Tibial artery (tissue), 4 donors: Measurements from ENCODE around the gene ARID2.
A peak's percentile ranks its signal among the peaks of the same experiment; 100 is the strongest.

Experiments used
- DNase-seq, 2 donors: peaks; one replicate each; pipeline ENCODE4 v3.0.0-alpha.2; 2019
- H3K27ac ChIP-seq, 2 donors: fragments of 200-600 bp; sonication (generic) in 1 of 2; 1 replicate in 1 of 2; 2 replicates in 1 of 2; pipeline ENCODE4 v1.5.1; 2018 to 2019; ENCODE audit warnings: mild to moderate bottlenecking in 1 of 2
- H3K27me3 ChIP-seq, 2 donors: fragments of 200-600 bp; sonication (generic) in 1 of 2; one replicate each; pipeline versions ENCODE4 v1.5.1 to v1.6.0; 2016 to 2019
- H3K36me3 ChIP-seq, 3 donors: fragments of 200-600 bp; sonication (generic) in 2 of 3; one replicate each; pipeline ENCODE4 v1.5.1; 2016 to 2019; ENCODE audit warnings: mild to moderate bottlenecking in 2 of 3
- H3K4me1 ChIP-seq, 4 donors: fragments of 200-600 bp; sonication (generic) in 2 of 4; 1 replicate in 3 of 4; 2 replicates in 1 of 4; pipeline ENCODE4 v1.5.1; 2016 to 2019
- H3K4me3 ChIP-seq, 2 donors: fragments of 200-600 bp; sonication (generic) in 1 of 2; 1 replicate in 1 of 2; 2 replicates in 1 of 2; pipeline ENCODE4 v1.5.1; 2018 to 2019; ENCODE audit warnings: mild to moderate bottlenecking in 2 of 2
- H3K9me3 ChIP-seq, 3 donors: fragments of 200-600 bp; sonication (generic) in 1 of 3; one replicate each; pipeline ENCODE4 v1.5.1; 2016 to 2019
- intact Hi-C: fragments of 100-400 bp; cut with DNase I; formaldehyde crosslinking; loops from one replicate; pipeline ENCODE4 v1.15.0; 2023; ENCODE audit warnings: low total_unique reads
- TF ChIP-seq, protein P1 (sequence below), 2 experiments: fragments of 200-600 bp in 1 of 2; fragments of 450-650 bp in 1 of 2; IDR thresholded peaks; one replicate each; pipeline ENCODE4 v1.5.1; 2017 to 2019; ENCODE audit warnings: antibody characterized with exemption in 2 of 2, mild to moderate bottlenecking in 1 of 2, moderate library complexity in 1 of 2

ARID2 gene

DNA sequence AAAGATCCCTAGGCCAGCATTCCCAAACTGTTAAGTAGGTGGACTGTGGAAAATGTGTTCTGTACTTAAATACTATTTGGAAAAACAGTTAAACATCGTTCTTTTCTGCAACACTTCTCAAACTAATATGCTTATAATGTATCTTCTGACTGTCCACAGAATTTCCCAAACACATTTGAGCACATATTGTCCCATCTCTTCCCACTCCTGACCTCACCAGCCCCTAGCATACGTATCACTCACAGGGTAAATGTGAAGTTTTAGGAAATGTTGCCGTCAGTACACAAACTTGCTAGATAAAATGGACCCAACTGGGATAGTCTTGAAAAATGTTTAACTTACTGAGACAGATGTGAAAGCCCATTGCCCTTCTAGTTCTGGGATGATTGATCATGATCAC is 27.7 kb downstream of the ARID2 start:
- H3K4me3 ChIP-seq: no peak overlapping the region
- intact Hi-C loops: no loop called here
- peaks cover 0 to 33% (median 2%) of the 10 kb centered on the region in 4 donors for H3K4me1 ChIP-seq
- H3K9me3 ChIP-seq: no peaks in the 10 kb centered on the region
- H3K36me3 ChIP-seq: no peaks in the 10 kb centered on the region
- TF ChIP-seq, protein P1, sequence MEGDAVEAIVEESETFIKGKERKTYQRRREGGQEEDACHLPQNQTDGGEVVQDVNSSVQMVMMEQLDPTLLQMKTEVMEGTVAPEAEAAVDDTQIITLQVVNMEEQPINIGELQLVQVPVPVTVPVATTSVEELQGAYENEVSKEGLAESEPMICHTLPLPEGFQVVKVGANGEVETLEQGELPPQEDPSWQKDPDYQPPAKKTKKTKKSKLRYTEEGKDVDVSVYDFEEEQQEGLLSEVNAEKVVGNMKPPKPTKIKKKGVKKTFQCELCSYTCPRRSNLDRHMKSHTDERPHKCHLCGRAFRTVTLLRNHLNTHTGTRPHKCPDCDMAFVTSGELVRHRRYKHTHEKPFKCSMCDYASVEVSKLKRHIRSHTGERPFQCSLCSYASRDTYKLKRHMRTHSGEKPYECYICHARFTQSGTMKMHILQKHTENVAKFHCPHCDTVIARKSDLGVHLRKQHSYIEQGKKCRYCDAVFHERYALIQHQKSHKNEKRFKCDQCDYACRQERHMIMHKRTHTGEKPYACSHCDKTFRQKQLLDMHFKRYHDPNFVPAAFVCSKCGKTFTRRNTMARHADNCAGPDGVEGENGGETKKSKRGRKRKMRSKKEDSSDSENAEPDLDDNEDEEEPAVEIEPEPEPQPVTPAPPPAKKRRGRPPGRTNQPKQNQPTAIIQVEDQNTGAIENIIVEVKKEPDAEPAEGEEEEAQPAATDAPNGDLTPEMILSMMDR (IDR thresholded peaks at IDR 0.05): no peak
- no peak overlapping the region for H3K27ac ChIP-seq
- DNase-seq: no peak
- no peaks in the 10 kb centered on the region for H3K27me3 ChIP-seq

DNA sequence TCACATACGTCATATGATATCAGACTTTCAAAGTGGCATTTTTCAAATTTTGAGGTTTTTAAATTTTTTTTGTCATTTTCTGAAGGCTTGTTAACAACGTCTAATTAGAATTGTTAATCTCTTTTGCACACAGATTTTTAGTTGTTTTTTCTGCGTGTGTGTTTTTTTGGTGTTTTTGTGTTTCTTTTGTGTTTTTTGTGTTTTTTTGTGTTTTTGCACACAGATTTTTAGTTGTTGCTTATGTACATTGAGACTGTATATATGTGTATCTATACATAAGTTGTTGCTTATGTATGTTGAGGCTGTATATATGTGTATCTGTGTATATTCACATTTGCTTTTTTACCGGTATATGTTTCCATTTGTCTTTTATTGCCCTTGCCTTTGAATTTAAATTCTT is 30.8 kb downstream of the ARID2 start:
- Histone ChIP-seq H3K27me3 (no peaks in the 10 kb centered on the region), H3K27ac (no peak overlapping the region), H3K36me3 (no peaks in the 10 kb centered on the region), H3K4me3 (no peak overlapping the region), H3K9me3 (no peaks in the 10 kb centered on the region), H3K4me1 (peaks cover 0 to 30% (median 2%) of the 10 kb centered on the region in 4 donors)
- no peak for DNase-seq
- intact Hi-C loops: no loop called here
- TF ChIP-seq, protein P1 (IDR thresholded peaks at IDR 0.05): no peak

DNA sequence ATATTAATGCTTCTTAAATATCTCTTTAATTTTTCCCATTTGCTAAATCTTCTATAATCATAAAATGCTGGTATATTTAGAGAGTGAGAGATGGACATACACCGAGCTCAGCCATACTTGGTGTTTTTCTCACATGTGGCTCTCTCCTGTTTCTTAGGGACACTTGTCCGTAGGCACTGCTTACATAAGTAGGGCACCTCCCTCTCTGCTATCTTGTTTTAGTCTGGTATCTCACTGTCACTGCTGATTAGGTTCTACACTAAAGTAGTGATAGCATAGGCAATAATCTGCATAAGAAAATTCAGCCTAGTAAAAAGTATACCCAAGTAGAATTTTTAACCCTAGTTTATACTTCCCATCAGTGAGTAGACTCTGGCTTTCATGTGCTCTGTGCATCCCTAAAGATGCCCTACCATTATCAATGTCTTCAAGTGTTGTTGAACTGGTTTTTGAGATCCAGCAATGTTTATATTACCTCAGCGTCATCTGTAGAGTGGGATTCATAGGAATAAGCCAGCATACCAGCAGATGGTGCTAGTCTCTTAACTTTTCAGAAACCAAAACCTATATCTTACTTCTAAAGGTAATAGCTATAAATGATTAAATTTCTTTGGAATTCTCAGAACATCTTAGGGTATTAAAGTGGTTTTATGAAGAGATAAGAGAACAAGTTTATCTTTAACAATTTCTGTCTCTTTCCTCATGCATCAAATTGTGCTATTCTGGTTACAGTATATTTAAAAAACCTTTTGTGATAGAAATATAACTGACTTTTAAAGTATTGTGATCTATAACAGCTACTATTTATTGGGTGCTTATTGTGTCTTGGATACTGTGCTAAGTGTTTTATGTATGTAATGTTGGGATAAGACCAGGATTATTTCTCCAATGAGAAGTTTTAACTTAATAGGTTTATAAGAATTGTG is 32.9 kb downstream of the ARID2 start:
- no peaks in the 10 kb centered on the region for H3K9me3 ChIP-seq
- DNase-seq: no peak
- no peak overlapping the region for H3K4me3 ChIP-seq
- intact Hi-C loops: no loop called here
- no peak overlapping the region for H3K27ac ChIP-seq
- H3K27me3 ChIP-seq: no peaks in the 10 kb centered on the region
- TF ChIP-seq, protein P1 (IDR thresholded peaks at IDR 0.05): peak; percentile 38 to 42
- no peaks in the 10 kb centered on the region for H3K36me3 ChIP-seq
- peaks cover 0 to 21% (median 2%) of the 10 kb centered on the region in 4 donors for H3K4me1 ChIP-seq

DNA sequence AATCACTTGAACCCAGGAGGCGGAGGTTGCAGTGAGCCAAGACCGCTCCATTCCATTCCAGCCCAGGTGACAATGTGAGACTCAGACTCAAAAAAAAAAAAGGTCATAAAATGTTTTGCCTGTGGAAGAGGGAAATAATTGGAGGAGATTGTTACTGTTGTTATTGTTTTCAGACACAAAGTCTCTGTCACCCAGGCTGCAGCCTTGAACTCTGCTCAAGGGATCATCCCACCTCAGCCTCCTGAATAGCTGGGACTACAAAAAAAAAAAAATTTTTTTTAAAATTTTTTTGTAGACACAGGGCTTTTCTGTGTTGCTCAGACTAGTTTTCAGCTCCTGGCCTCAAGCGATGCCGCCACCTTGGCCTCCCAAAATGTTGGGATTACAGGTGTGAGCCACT is 33.9 kb downstream of the ARID2 start:
- H3K36me3 ChIP-seq: no peaks in the 10 kb centered on the region
- H3K27me3 ChIP-seq: no peaks in the 10 kb centered on the region
- DNase-seq: no peak
- TF ChIP-seq, protein P1 (IDR thresholded peaks at IDR 0.05): no peak
- H3K9me3 ChIP-seq: no peaks in the 10 kb centered on the region
- H3K27ac ChIP-seq: no peak overlapping the region
- intact Hi-C loops: no loop called here
- no peak overlapping the region for H3K4me3 ChIP-seq
- peaks cover 0 to 28% (median 7%) of the 10 kb centered on the region in 4 donors for H3K4me1 ChIP-seq

DNA sequence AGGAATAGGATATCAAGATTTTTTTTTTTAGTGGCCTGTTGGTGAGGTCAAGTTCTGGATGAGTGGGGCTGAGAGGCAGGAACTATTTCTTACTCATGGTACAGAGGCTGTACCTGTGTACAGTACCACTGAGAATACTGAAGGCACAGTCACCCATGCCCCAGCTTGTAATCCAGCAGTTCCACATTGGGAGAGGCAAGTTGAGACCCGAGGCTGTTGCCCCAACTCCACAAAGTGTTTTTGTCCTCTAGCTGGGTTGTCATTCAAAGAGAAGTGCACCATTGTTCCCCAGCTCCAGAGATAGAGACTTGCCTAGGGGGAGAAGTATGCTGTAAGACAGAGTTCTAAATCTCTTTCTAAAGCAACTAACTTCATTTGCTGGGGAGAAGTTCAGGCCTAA is 38.7 kb downstream of the ARID2 start:
- H3K27me3 ChIP-seq: no peaks in the 10 kb centered on the region
- intact Hi-C loops: no loop called here
- DNase-seq: no peak
- H3K27ac ChIP-seq: no peak overlapping the region
- H3K36me3 ChIP-seq: no peaks in the 10 kb centered on the region
- peaks cover 0 to 22% (median 10%) of the 10 kb centered on the region in 4 donors for H3K4me1 ChIP-seq
- H3K4me3 ChIP-seq: no peak overlapping the region
- TF ChIP-seq, protein P1 (IDR thresholded peaks at IDR 0.05): no peak
- H3K9me3 ChIP-seq: no peaks in the 10 kb centered on the region
